BJ (cell line): ENCODE measurements around the gene SPTLC1. TPM values are rescaled to one million over a fixed set of nuclear protein-coding genes. Genes with fewer than 3 reads are reported as not detected.

Source experiments
- CTCF ChIA-PET: fragments of 350-600 bp; formaldehyde crosslinking; extraction: SDS; loops from one replicate; lab custom pipeline; 2021; ENCODE audit warnings: antibody characterized with exemption, inconsistent platforms; lab: Yijun Ruan, JAX
- POLR2A ChIA-PET: fragments of 300-600 bp; sonication (Branson Sonifier 250); formaldehyde crosslinking; extraction: SDS; loops from one replicate; lab custom pipeline; 2021; ENCODE audit warnings: antibody characterized with exemption; lab: Charles Lee
- DNase-seq: peaks from one replicate; pipeline ENCODE4 v3.0.0-alpha.2; 2011; ENCODE audit warnings: low read depth
- H3K27me3 ChIP-seq: 2 replicates; pipeline ENCODE4 v1.6.0; 2011; ENCODE audit warnings: low read length; ENCODE audit not compliant: control insufficient read depth, insufficient read depth
- H3K36me3 ChIP-seq: 2 replicates; pipeline ENCODE4 v1.5.1; 2011; ENCODE audit warnings: low read length; ENCODE audit not compliant: control insufficient read depth, insufficient read depth
- H3K4me3 ChIP-seq: 2 replicates; pipeline ENCODE4 v1.5.1; 2011; ENCODE audit warnings: low read depth, mild to moderate bottlenecking, control low read depth, low read length
- polyA minus RNA-seq: library from RNA; depleted of rRNA, polyadenylated mRNA; stranded (reverse); fragments of >200 nt; gene quantifications from 2 replicates; pipeline ENCODE4 v1.2.3, GENCODE V29; 2011; rRNA and poly(A)+ RNA removed
- polyA plus RNA-seq: library from polyadenylated mRNA; depleted of rRNA; stranded (reverse); fragments of >200 nt; gene quantifications from 2 replicates; pipeline ENCODE4 v1.2.3, GENCODE V29; 2011; rRNA removed
- TF ChIP-seq, protein P1 (sequence below): IDR thresholded peaks from 2 replicates; pipeline ENCODE4 v1.5.1; 2011; ENCODE audit warnings: low read depth, mild to moderate bottlenecking, control low read depth, inconsistent platforms, low read length, moderate library complexity; ENCODE audit not compliant: insufficient read depth

SPTLC1 gene, protein sequence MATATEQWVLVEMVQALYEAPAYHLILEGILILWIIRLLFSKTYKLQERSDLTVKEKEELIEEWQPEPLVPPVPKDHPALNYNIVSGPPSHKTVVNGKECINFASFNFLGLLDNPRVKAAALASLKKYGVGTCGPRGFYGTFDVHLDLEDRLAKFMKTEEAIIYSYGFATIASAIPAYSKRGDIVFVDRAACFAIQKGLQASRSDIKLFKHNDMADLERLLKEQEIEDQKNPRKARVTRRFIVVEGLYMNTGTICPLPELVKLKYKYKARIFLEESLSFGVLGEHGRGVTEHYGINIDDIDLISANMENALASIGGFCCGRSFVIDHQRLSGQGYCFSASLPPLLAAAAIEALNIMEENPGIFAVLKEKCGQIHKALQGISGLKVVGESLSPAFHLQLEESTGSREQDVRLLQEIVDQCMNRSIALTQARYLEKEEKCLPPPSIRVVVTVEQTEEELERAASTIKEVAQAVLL
- polyA plus RNA-seq = 102 and 120 TPM in 2 replicates
- polyA minus RNA-seq = 40.0 and 59.7 TPM in 2 replicates

DNA sequence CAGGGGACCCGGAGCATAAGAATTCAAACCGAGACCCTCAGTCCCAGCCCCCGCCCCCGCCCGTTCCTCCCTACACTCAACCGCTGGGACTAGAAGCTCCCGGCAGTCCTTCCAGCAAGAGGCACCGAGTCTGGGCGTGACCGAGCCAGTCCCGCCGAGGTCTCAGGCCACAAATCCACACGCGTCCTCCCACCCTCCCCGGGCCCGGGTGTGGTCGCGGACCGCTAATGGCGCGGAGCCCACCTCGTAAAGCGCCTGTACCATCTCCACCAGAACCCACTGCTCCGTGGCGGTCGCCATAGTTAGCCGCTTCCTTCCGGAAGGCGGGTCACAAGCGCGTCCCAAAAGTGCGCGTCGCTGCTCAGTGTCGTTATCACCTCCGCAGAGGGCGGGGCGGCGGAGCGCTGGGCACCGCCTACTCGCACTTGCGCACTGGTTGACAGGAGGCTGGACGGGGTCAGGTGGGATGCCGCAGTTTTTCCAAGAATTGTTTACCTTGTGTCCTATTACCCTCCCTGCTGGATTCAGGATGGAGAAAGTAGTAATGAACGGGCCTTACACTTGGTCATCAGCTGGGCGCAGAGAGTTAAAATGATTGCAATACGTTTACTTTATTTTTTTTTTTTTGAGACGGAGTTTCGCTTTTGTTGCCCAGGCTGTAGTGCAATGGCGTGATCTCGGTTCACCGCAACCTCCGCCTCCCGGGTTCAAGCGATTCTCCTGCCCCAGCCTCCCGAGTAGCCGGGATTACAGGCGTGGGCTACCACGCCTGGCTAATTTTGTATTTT lies at the start of gene SPTLC1:
Gene SPTLC1 (minus strand): TSS at position 343 of the 788 bp plus-strand sequence. CDS start 43 bp downstream, at position 300.
- Histone ChIP-seq H3K27me3 (no peaks in the 10 kb centered on the region; the same call in 1 of the 2 replicates), H3K36me3 (no peaks in the 10 kb centered on the region), H3K4me3 (peak within 1 kb of the TSS; percentile 80)
- TF ChIP-seq, protein P1, sequence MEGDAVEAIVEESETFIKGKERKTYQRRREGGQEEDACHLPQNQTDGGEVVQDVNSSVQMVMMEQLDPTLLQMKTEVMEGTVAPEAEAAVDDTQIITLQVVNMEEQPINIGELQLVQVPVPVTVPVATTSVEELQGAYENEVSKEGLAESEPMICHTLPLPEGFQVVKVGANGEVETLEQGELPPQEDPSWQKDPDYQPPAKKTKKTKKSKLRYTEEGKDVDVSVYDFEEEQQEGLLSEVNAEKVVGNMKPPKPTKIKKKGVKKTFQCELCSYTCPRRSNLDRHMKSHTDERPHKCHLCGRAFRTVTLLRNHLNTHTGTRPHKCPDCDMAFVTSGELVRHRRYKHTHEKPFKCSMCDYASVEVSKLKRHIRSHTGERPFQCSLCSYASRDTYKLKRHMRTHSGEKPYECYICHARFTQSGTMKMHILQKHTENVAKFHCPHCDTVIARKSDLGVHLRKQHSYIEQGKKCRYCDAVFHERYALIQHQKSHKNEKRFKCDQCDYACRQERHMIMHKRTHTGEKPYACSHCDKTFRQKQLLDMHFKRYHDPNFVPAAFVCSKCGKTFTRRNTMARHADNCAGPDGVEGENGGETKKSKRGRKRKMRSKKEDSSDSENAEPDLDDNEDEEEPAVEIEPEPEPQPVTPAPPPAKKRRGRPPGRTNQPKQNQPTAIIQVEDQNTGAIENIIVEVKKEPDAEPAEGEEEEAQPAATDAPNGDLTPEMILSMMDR = no peak
- POLR2A ChIA-PET = interaction anchor here (0.6 kb wide), 1 partner anchor 74 kb away, joined by 5 read pairs; no protein-coding TSS in a partner anchor
- DNase-seq = peak; percentile 77
- CTCF ChIA-PET = no interaction called here

DNA sequence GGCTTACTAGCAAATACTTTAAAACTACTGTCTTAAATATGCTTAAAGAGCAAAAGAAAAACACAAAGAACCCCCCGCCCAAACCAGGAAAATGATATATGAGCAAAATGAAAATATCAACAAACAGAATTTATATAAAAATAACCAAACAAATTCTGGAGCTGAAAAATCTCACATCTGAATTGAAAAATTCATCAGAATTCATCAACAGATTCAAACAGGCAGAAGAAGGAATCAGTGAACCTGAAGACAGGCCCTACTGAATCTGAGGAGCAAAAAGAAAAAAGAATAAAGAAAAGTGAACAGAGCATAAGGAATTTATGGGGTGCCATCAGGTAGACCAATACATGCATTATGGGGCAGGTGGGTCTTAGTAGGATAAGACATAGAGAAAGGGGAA lies 49.8 kb upstream of the SPTLC1 start:
- no peak for DNase-seq
- TF ChIP-seq, protein P1 = no peak
- CTCF ChIA-PET = interaction anchor here (0.7 kb wide), 1 partner anchor 25 kb away, joined by 3 read pairs; no protein-coding TSS in a partner anchor
- POLR2A ChIA-PET = no interaction called here
- no peaks in the 10 kb centered on the region; the same call in 1 of the 2 replicates for H3K27me3 ChIP-seq
- no peaks in the 10 kb centered on the region for H3K36me3 ChIP-seq
- no peak overlapping the region for H3K4me3 ChIP-seq

DNA sequence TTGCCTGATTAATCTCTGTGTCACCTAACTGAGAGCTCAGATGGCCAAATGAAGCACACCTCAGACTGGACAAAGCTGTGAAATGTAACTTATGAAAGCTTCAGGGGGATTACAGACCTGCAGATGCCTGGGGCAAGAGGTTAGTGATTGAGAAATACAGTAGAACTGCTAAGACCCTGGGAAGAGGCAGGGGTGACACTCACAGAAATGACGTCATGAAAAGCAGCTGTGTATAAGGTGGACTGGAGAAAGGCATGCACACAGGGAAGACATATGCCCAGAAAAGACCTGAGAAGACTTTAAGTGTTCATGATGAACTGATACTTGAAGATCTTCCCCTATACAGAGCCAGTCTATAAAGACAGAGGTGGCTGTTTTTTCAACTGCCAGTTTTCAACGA lies 49.3 kb upstream of the SPTLC1 start:
- H3K27me3 ChIP-seq = no peaks in the 10 kb centered on the region; the same call in 1 of the 2 replicates
- no peak for DNase-seq
- CTCF ChIA-PET = interaction anchor here (0.7 kb wide), 1 partner anchor 24 kb away, joined by 3 read pairs; no protein-coding TSS in a partner anchor
- no peaks in the 10 kb centered on the region for H3K36me3 ChIP-seq
- TF ChIP-seq, protein P1 = no peak
- H3K4me3 ChIP-seq = no peak overlapping the region
- POLR2A ChIA-PET = no interaction called here

DNA sequence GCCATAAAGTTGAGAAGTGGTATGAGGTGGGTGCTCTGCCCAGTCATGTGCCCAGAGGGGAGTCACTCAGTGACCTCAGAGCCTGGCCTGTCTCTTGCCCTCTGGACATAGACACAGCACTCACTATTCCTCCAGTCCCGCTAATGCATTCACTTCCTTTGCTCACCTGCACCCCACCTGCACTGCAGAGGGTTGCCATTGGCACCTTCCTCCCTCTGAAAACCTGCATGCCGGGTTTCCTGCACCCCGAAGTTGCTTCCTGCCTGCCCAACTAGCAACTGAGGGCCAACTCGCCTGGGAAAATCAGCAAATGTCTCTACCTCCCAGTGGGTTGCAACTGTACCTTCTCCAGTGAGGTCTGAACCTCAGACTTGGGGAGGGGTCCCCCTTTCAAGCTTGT lies 48.1 kb upstream of the SPTLC1 start:
- no peak for DNase-seq
- Histone ChIP-seq H3K4me3 (no peak overlapping the region), H3K36me3 (no peaks in the 10 kb centered on the region), H3K27me3 (no peaks in the 10 kb centered on the region; the same call in 1 of the 2 replicates)
- ChIA-PET POLR2A (no interaction called here), CTCF (interaction anchor here (0.7 to 1.1 kb wide), 5 partner anchors 13 to 79 kb away, joined by 3 to 6 read pairs (median 4); no protein-coding TSS in a partner anchor)
- TF ChIP-seq, protein P1 = no peak
